ENCODE measurements around the gene MYRFL.

The MYRFL gene

GRCh38 chr12:69894800-69895383 lies 69.9 kb downstream of the MYRFL start:
- intact Hi-C loops (cut with micrococcal nuclease): no loop called here

GRCh38 chr12:69896653-69897381 lies 71.8 kb downstream of the MYRFL start:
- Mint-ChIP-seq H3K27me3 (no peaks in the 10 kb centered on the region), H3K4me1 (ENCODE audit: low read depth) (no peaks in the 10 kb centered on the region)
- intact Hi-C loops (cut with micrococcal nuclease): no loop called here

More at GRCh38 chr12:69894800-69895383, 69.9 kb downstream of the MYRFL start:
- no peaks in the 10 kb centered on the region for H3K4me1 Mint-ChIP-seq (ENCODE audit: low read depth)
- no peaks in the 10 kb centered on the region for H3K9me3 Mint-ChIP-seq
- no peaks in the 10 kb centered on the region for H3K27me3 Mint-ChIP-seq
- H3K4me3 Mint-ChIP-seq: no peak overlapping the region
- no peak overlapping the region for H3K27ac Mint-ChIP-seq
- H3K36me3 Mint-ChIP-seq (ENCODE audit: low read depth): no peaks in the 10 kb centered on the region

GRCh38 chr12:69897744-69898143 lies 72.7 kb downstream of the MYRFL start:
- Mint-ChIP-seq H3K4me1 (ENCODE audit: low read depth) (no peaks in the 10 kb centered on the region), H3K4me3 (no peak overlapping the region)

More at GRCh38 chr12:69896653-69897381, 71.8 kb downstream of the MYRFL start:
- no peak overlapping the region for H3K4me3 Mint-ChIP-seq
- no peaks in the 10 kb centered on the region for H3K9me3 Mint-ChIP-seq
- H3K27ac Mint-ChIP-seq: no peak overlapping the region
- no peaks in the 10 kb centered on the region for H3K36me3 Mint-ChIP-seq (ENCODE audit: low read depth)

GRCh38 chr12:69898236-69898635 lies 73.2 kb downstream of the MYRFL start:
- Mint-ChIP-seq H3K27ac (no peak overlapping the region), H3K4me1 (ENCODE audit: low read depth) (no peaks in the 10 kb centered on the region), H3K9me3 (no peaks in the 10 kb centered on the region), H3K4me3 (no peak overlapping the region), H3K27me3 (no peaks in the 10 kb centered on the region), H3K36me3 (ENCODE audit: low read depth) (no peaks in the 10 kb centered on the region)
- intact Hi-C loops (cut with micrococcal nuclease): no loop called here

More at GRCh38 chr12:69897744-69898143, 72.7 kb downstream of the MYRFL start:
- intact Hi-C loops (cut with micrococcal nuclease): no loop called here
- Mint-ChIP-seq H3K27ac (no peak overlapping the region), H3K9me3 (no peaks in the 10 kb centered on the region), H3K36me3 (ENCODE audit: low read depth) (no peaks in the 10 kb centered on the region), H3K27me3 (no peaks in the 10 kb centered on the region)

- no peaks in the 10 kb centered on the region for H3K36me3 Mint-ChIP-seq (ENCODE audit: low read depth)
- H3K9me3 Mint-ChIP-seq: no peaks in the 10 kb centered on the region
- H3K27ac Mint-ChIP-seq: no peak overlapping the region
- no peaks in the 10 kb centered on the region for H3K27me3 Mint-ChIP-seq
- H3K4me3 Mint-ChIP-seq: no peak overlapping the region
- intact Hi-C loops (cut with micrococcal nuclease): loop anchor here (1.0 kb wide), 1 partner anchor 677 kb away; no protein-coding TSS in a partner anchor
- H3K4me1 Mint-ChIP-seq (ENCODE audit: low read depth): no peaks in the 10 kb centered on the region
Observed at GRCh38 chr12:69900720-69901131, 75.7 kb downstream of the MYRFL start.

- Mint-ChIP-seq H3K27me3 (no peaks in the 10 kb centered on the region), H3K36me3 (ENCODE audit: low read depth) (no peaks in the 10 kb centered on the region), H3K4me3 (no peak overlapping the region), H3K27ac (no peak overlapping the region), H3K9me3 (no peaks in the 10 kb centered on the region), H3K4me1 (ENCODE audit: low read depth) (no peaks in the 10 kb centered on the region)
- intact Hi-C loops (cut with micrococcal nuclease): loop anchor here (1.0 kb wide), 1 partner anchor 676 kb away; no protein-coding TSS in a partner anchor
Observed at GRCh38 chr12:69901221-69901905, 76.3 kb downstream of the MYRFL start.

GRCh38 chr12:69903548-69903947 lies 78.5 kb downstream of the MYRFL start:
- H3K36me3 Mint-ChIP-seq (ENCODE audit: low read depth): no peaks in the 10 kb centered on the region
- H3K4me3 Mint-ChIP-seq: no peak overlapping the region
- intact Hi-C loops (cut with micrococcal nuclease): no loop called here
- H3K27ac Mint-ChIP-seq: no peak overlapping the region
- H3K27me3 Mint-ChIP-seq: no peaks in the 10 kb centered on the region
- no peaks in the 10 kb centered on the region for H3K9me3 Mint-ChIP-seq
- H3K4me1 Mint-ChIP-seq (ENCODE audit: low read depth): peaks cover 8% of the 10 kb centered on the region

GRCh38 chr12:69904777-69905176 lies 79.8 kb downstream of the MYRFL start:
- H3K9me3 Mint-ChIP-seq: no peaks in the 10 kb centered on the region
- intact Hi-C loops (cut with micrococcal nuclease): no loop called here
- H3K36me3 Mint-ChIP-seq (ENCODE audit: low read depth): no peaks in the 10 kb centered on the region
- no peaks in the 10 kb centered on the region for H3K27me3 Mint-ChIP-seq
- no peak overlapping the region for H3K27ac Mint-ChIP-seq
- H3K4me3 Mint-ChIP-seq: no peak overlapping the region
- peaks cover 8% of the 10 kb centered on the region for H3K4me1 Mint-ChIP-seq (ENCODE audit: low read depth)

GRCh38 chr12:69905801-69906200 lies 80.8 kb downstream of the MYRFL start:
- H3K27ac Mint-ChIP-seq: no peak overlapping the region
- peaks cover 8% of the 10 kb centered on the region for H3K4me1 Mint-ChIP-seq (ENCODE audit: low read depth)
- H3K4me3 Mint-ChIP-seq: no peak overlapping the region
- H3K27me3 Mint-ChIP-seq: no peaks in the 10 kb centered on the region
- H3K9me3 Mint-ChIP-seq: no peaks in the 10 kb centered on the region
- H3K36me3 Mint-ChIP-seq (ENCODE audit: low read depth): no peaks in the 10 kb centered on the region
- intact Hi-C loops (cut with micrococcal nuclease): no loop called here

GRCh38 chr12:69906411-69907216 lies 81.6 kb downstream of the MYRFL start:
- Mint-ChIP-seq H3K27ac (no peak overlapping the region), H3K4me3 (no peak overlapping the region), H3K4me1 (ENCODE audit: low read depth) (peaks cover 8% of the 10 kb centered on the region), H3K9me3 (no peaks in the 10 kb centered on the region), H3K36me3 (ENCODE audit: low read depth) (no peaks in the 10 kb centered on the region), H3K27me3 (no peaks in the 10 kb centered on the region)
- intact Hi-C loops (cut with micrococcal nuclease): no loop called here

GRCh38 chr12:69908203-69908602 lies 83.2 kb downstream of the MYRFL start:
- Mint-ChIP-seq H3K4me3 (no peak overlapping the region), H3K9me3 (no peaks in the 10 kb centered on the region), H3K4me1 (ENCODE audit: low read depth) (peaks cover 18% of the 10 kb centered on the region), H3K36me3 (ENCODE audit: low read depth) (no peaks in the 10 kb centered on the region), H3K27ac (no peak overlapping the region), H3K27me3 (no peaks in the 10 kb centered on the region)
- intact Hi-C loops (cut with micrococcal nuclease): no loop called here

- Mint-ChIP-seq H3K9me3 (no peaks in the 10 kb centered on the region), H3K4me3 (no peak overlapping the region), H3K36me3 (ENCODE audit: low read depth) (no peaks in the 10 kb centered on the region), H3K27ac (no peak overlapping the region), H3K27me3 (no peaks in the 10 kb centered on the region), H3K4me1 (ENCODE audit: low read depth) (peaks cover 23% of the 10 kb centered on the region)
- intact Hi-C loops (cut with micrococcal nuclease): no loop called here
Observed at GRCh38 chr12:69910694-69911093, 85.7 kb downstream of the MYRFL start.

GRCh38 chr12:69913526-69913925 lies 88.5 kb downstream of the MYRFL start:
- Mint-ChIP-seq H3K36me3 (ENCODE audit: low read depth) (no peaks in the 10 kb centered on the region), H3K27me3 (no peaks in the 10 kb centered on the region), H3K4me3 (no peak overlapping the region), H3K9me3 (no peaks in the 10 kb centered on the region), H3K4me1 (ENCODE audit: low read depth) (peaks cover 29% of the 10 kb centered on the region), H3K27ac (no peak overlapping the region)
- intact Hi-C loops (cut with micrococcal nuclease): no loop called here

GRCh38 chr12:69915964-69916363 lies 90.9 kb downstream of the MYRFL start:
- H3K4me1 Mint-ChIP-seq (ENCODE audit: low read depth): peaks cover 29% of the 10 kb centered on the region
- intact Hi-C loops (cut with micrococcal nuclease): no loop called here
- H3K27me3 Mint-ChIP-seq: no peaks in the 10 kb centered on the region
- H3K4me3 Mint-ChIP-seq: no peak overlapping the region
- H3K36me3 Mint-ChIP-seq (ENCODE audit: low read depth): no peaks in the 10 kb centered on the region
- H3K27ac Mint-ChIP-seq: no peak overlapping the region
- H3K9me3 Mint-ChIP-seq: no peaks in the 10 kb centered on the region
